Trophoblast cell (in vitro differentiated cells and primary cell): ENCODE results near the gene KREMEN1.

ENCODE experiments used
- DNase-seq, 2 donors: peaks; one replicate each; pipeline ENCODE4 v3.0.0-alpha.2; 2016
- H2AFZ ChIP-seq: 2 replicates; pipeline ENCODE4 v1.6.1; 2013; ENCODE audit warnings: low read length, moderate library complexity, mild to moderate bottlenecking; ENCODE audit not compliant: insufficient read depth, poor library complexity
- H2AK5ac ChIP-seq: 2 replicates; pipeline ENCODE4 v1.6.1; 2013; ENCODE audit warnings: mild to moderate bottlenecking, low read length
- H2BK120ac ChIP-seq: 2 replicates; pipeline ENCODE4 v1.6.1; 2013; ENCODE audit warnings: low read length, mild to moderate bottlenecking, moderate library complexity; ENCODE audit not compliant: insufficient read depth, poor library complexity
- H2BK12ac ChIP-seq: 2 replicates; pipeline ENCODE4 v1.6.1; 2013; ENCODE audit warnings: mild to moderate bottlenecking, low read length, moderate library complexity
- H2BK5ac ChIP-seq: 2 replicates; pipeline ENCODE4 v1.6.1; 2013; ENCODE audit warnings: low read length, low read depth, moderate library complexity, mild to moderate bottlenecking; ENCODE audit not compliant: poor library complexity
- H3K14ac ChIP-seq: 2 replicates; pipeline ENCODE4 v1.6.1; 2013; ENCODE audit warnings: mild to moderate bottlenecking, low read length
- H3K18ac ChIP-seq: 2 replicates; pipeline ENCODE4 v1.6.1; 2013; ENCODE audit warnings: mild to moderate bottlenecking, low read length
- H3K23ac ChIP-seq: 2 replicates; pipeline ENCODE4 v1.6.1; 2013; ENCODE audit warnings: low read length
- H3K27ac ChIP-seq: 2 replicates; pipeline ENCODE4 v1.5.1; 2013; ENCODE audit warnings: low read depth, mild to moderate bottlenecking, inconsistent platforms, low read length, moderate library complexity
- H3K27me3 ChIP-seq: 2 replicates; pipeline ENCODE4 v1.6.1; 2013; ENCODE audit warnings: inconsistent platforms, mild to moderate bottlenecking, low read length, moderate library complexity; ENCODE audit not compliant: insufficient read depth
- H3K36me3 ChIP-seq, 2 experiments: 1 replicate in 1 of 2; 2 replicates in 1 of 2; pipeline ENCODE4 v1.6.1; 2013; ENCODE audit warnings: low read length in 2 of 2, mild to moderate bottlenecking in 2 of 2, moderate library complexity in 1 of 2; ENCODE audit not compliant: insufficient read depth in 2 of 2, control insufficient read depth in 1 of 2
- H3K4ac ChIP-seq: 2 replicates; pipeline ENCODE4 v1.6.1; 2013; ENCODE audit warnings: low read depth, mild to moderate bottlenecking, low read length, moderate library complexity
- H3K4me1 ChIP-seq, 2 experiments: 1 replicate in 1 of 2; 2 replicates in 1 of 2; pipeline ENCODE4 v1.6.1; 2013; ENCODE audit warnings: low read length in 2 of 2, mild to moderate bottlenecking in 2 of 2, moderate library complexity in 1 of 2; ENCODE audit not compliant: insufficient read depth in 2 of 2, control insufficient read depth in 1 of 2
- H3K4me2 ChIP-seq: 2 replicates; pipeline ENCODE4 v1.6.1; 2013; ENCODE audit warnings: inconsistent platforms, mild to moderate bottlenecking, low read length, moderate library complexity
- H3K4me3 ChIP-seq: 2 replicates; pipeline ENCODE4 v1.5.1; 2013; ENCODE audit warnings: mild to moderate bottlenecking, low read depth, low read length, inconsistent platforms
- H3K79me1 ChIP-seq: one replicate; pipeline ENCODE4 v1.6.1; 2013; ENCODE audit warnings: low read length
- H3K79me2 ChIP-seq: 2 replicates; pipeline ENCODE4 v1.6.1; 2013; ENCODE audit warnings: low read length, mild to moderate bottlenecking; ENCODE audit not compliant: control insufficient read depth, insufficient read depth, poor library complexity
- H3K9ac ChIP-seq: 2 replicates; pipeline ENCODE4 v1.6.1; 2013; ENCODE audit warnings: mild to moderate bottlenecking, low read length
- H3K9me3 ChIP-seq: 2 replicates; pipeline ENCODE4 v1.6.1; 2013; ENCODE audit warnings: low read depth, mild to moderate bottlenecking, control low read depth, inconsistent platforms, low read length; ENCODE audit not compliant: insufficient read depth
- H4K12ac ChIP-seq: 2 replicates; pipeline ENCODE4 v1.6.1; 2013; ENCODE audit warnings: low read depth, mild to moderate bottlenecking, low read length, moderate library complexity
- H4K8ac ChIP-seq: 2 replicates; pipeline ENCODE4 v1.6.1; 2013; ENCODE audit warnings: low read depth, mild to moderate bottlenecking, low read length, moderate library complexity
- H4K91ac ChIP-seq: one replicate; pipeline ENCODE4 v1.6.1; 2013; ENCODE audit warnings: low read depth, mild to moderate bottlenecking, low read length, moderate library complexity
- WGBS: extraction: QIAGEN DNeasy Blood & Tissue Kit; methylation state at CpG from one replicate; pipeline ENCODE4 v1.1.7; 2013; ENCODE audit warnings: missing lambda C conversion rate; ENCODE audit not compliant: insufficient read length, insufficient coverage; ENCODE audit errors: extremely low coverage; 5-methylcytosine and 5-hydroxymethylcytosine counted together

KREMEN1 gene

GRCh38 chr22:29208502-29208862 is 135.6 kb downstream of the KREMEN1 start:
- Histone ChIP-seq H4K8ac (no peak overlapping the region), H4K91ac (no peak overlapping the region), H3K18ac (no peak overlapping the region), H3K9me3 (peaks cover 5% of the 10 kb centered on the region), H2AK5ac (no peak overlapping the region), H3K23ac (no peak overlapping the region), H3K9ac (no peak overlapping the region), H4K12ac (no peak overlapping the region), H2BK12ac (no peak overlapping the region), H3K79me2 (peaks cover 2% of the 10 kb centered on the region), H3K4me2 (no peak overlapping the region), H3K4me1 (peaks cover 0 to 7% of the 10 kb centered on the region in 2 experiments), H3K27me3 (peaks cover 4% of the 10 kb centered on the region), H3K4me3 (no peak overlapping the region), H2BK5ac (no peak overlapping the region), H3K4ac (no peak overlapping the region), H2BK120ac (no peak overlapping the region), H2AFZ (no peak overlapping the region), H3K27ac (no peak overlapping the region), H3K36me3 (no peaks in the 10 kb centered on the region), H3K14ac (no peak overlapping the region), H3K79me1 (peaks cover 4% of the 10 kb centered on the region)
- WGBS: no CpG with 5 or more reads among the region's 4 CpGs
- DNase-seq: no peak

GRCh38 chr22:29208879-29209623 is 136.2 kb downstream of the KREMEN1 start:
- Histone ChIP-seq H3K14ac (no peak overlapping the region), H3K9me3 (peaks cover 5% of the 10 kb centered on the region), H2BK120ac (no peak overlapping the region), H2AK5ac (no peak overlapping the region), H4K12ac (no peak overlapping the region), H3K27ac (no peak overlapping the region), H4K91ac (no peak overlapping the region), H3K4ac (no peak overlapping the region), H3K79me1 (peaks cover 4% of the 10 kb centered on the region), H3K18ac (no peak overlapping the region), H3K4me3 (no peak overlapping the region), H3K23ac (no peak overlapping the region), H4K8ac (no peak overlapping the region), H2BK5ac (no peak overlapping the region), H2AFZ (no peak overlapping the region), H3K79me2 (peaks cover 2% of the 10 kb centered on the region), H3K4me1 (peaks cover 0 to 7% of the 10 kb centered on the region in 2 experiments), H2BK12ac (no peak overlapping the region), H3K27me3 (peaks cover 4% of the 10 kb centered on the region), H3K9ac (no peak overlapping the region), H3K36me3 (no peaks in the 10 kb centered on the region), H3K4me2 (no peak overlapping the region)
- DNase-seq: no peak
- WGBS: no CpG with 5 or more reads among the region's 17 CpGs

DNA sequence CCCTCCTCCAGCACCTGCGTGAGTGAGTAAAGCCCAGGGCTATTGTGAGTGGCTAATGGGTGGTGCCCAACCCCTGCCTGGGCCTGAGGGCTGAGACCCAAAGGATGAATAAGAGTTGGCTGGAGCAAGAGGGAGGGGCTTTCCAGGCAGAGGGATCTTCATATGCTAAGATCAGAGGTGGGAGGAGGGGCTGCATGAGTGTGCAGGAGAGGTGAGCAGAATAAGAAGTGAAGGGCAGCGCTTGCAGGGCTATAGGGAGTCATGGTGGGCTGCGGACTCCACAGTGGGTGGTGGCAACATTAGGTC is 136.7 kb downstream of the KREMEN1 start:
- no peak overlapping the region for H3K18ac ChIP-seq
- peaks cover 4% of the 10 kb centered on the region for H3K27me3 ChIP-seq
- H2BK120ac ChIP-seq: no peak overlapping the region
- H3K4me1 ChIP-seq: peaks cover 0 to 7% of the 10 kb centered on the region in 2 experiments
- no CpG with 5 or more reads among the region's 3 CpGs for WGBS
- no peak overlapping the region for H4K12ac ChIP-seq
- H3K4ac ChIP-seq: no peak overlapping the region
- peaks cover 5% of the 10 kb centered on the region for H3K9me3 ChIP-seq
- no peak overlapping the region for H3K4me3 ChIP-seq
- H3K27ac ChIP-seq: no peak overlapping the region
- no peak for DNase-seq
- H4K8ac ChIP-seq: no peak overlapping the region
- H3K4me2 ChIP-seq: no peak overlapping the region
- no peak overlapping the region for H3K9ac ChIP-seq
- H3K79me2 ChIP-seq: peaks cover 2% of the 10 kb centered on the region
- H4K91ac ChIP-seq: no peak overlapping the region
- no peaks in the 10 kb centered on the region for H3K36me3 ChIP-seq
- no peak overlapping the region for H2AK5ac ChIP-seq
- H2BK5ac ChIP-seq: no peak overlapping the region
- H3K14ac ChIP-seq: no peak overlapping the region
- no peak overlapping the region for H2AFZ ChIP-seq
- H3K79me1 ChIP-seq: peaks cover 4% of the 10 kb centered on the region
- no peak overlapping the region for H2BK12ac ChIP-seq
- H3K23ac ChIP-seq: no peak overlapping the region

DNA sequence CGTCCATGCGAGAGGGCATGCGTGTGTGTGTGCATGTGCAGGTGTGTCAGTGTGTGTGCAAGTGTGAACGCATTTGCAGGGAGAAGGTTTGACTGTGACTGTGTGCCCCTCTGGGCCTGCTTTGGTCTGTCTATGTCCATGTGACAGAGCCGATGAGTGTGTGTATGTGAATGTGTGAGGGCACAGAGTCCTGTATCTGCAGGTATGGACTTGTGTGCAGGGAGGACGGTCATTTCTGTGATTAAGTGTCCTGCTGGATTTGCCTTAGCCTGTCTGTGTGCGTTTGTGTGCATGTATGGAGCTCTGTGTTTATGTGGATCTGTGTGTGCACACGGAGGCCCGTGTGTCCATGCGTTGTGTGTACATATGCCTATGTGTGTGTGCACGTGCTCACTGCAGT is 138.2 kb downstream of the KREMEN1 start:
- Histone ChIP-seq H3K23ac (peak overlapping the region; percentile 97), H3K18ac (no peak overlapping the region), H3K79me1 (peaks cover 2% of the 10 kb centered on the region), H2BK5ac (no peak overlapping the region), H2AK5ac (no peak overlapping the region), H3K4me2 (no peak overlapping the region), H3K36me3 (no peaks in the 10 kb centered on the region), H3K79me2 (peaks cover under 1% of the 10 kb centered on the region), H4K12ac (no peak overlapping the region), H4K91ac (no peak overlapping the region), H3K27me3 (peaks cover 2% of the 10 kb centered on the region), H2BK12ac (no peak overlapping the region), H3K14ac (no peak overlapping the region), H2BK120ac (no peak overlapping the region), H3K27ac (no peak overlapping the region), H3K9ac (no peak overlapping the region), H4K8ac (no peak overlapping the region), H3K4ac (no peak overlapping the region), H2AFZ (no peak overlapping the region), H3K4me1 (peaks cover 0 to 5% of the 10 kb centered on the region in 2 experiments), H3K9me3 (peaks cover 5% of the 10 kb centered on the region), H3K4me3 (peak overlapping the region; percentile 38)
- WGBS: no CpG with 5 or more reads among the region's 11 CpGs
- no peak for DNase-seq
